GM18951 (cell line): ENCODE data around the gene TCF7L2.

ENCODE experiments used
- POLR2A ChIP-seq: IDR thresholded peaks from 4 replicates; pipeline ENCODE4 v1.6.1; 2011; ENCODE audit warnings: mild to moderate bottlenecking; ENCODE audit not compliant: insufficient read length, insufficient read depth; ENCODE audit errors: extremely low read depth
- in situ Hi-C: fragments of 300-500 bp; cut with MboI; formaldehyde crosslinking; loops from one replicate; pipeline ENCODE4 v1.12.0; 2022; ENCODE audit warnings: low sequenced_read_pairs, mixed read lengths, inconsistent platforms; ENCODE audit not compliant: unreplicated experiment

Gene TCF7L2

GRCh38 chr10:113179966-113180365 is 229.9 kb downstream of the TCF7L2 start:
- TF ChIP-seq POLR2A = no peak
- in situ Hi-C loops = no loop called here

GRCh38 chr10:113180401-113181154 is 230.5 kb downstream of the TCF7L2 start:
- no peak for TF ChIP-seq POLR2A
- in situ Hi-C loops = no loop called here

DNA sequence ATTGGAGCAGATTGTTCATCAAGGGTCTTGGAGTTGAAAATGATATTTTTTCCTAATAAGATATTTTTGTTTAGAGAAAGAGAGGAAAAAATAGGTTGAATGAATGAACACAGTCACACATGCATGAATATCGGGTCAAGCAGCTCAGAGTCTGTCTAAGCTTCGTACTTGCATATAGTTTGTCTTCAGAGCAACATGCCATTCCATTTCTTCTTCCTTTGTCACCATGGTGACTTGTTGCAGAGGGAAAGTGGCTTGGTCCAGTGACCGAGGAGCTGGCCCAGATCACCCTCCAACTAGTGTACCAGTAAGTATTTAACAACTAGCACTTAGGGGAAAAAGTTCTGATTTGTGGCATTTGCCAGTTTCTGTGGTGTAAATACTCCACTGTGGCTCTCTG is 232.1 kb downstream of the TCF7L2 start:
- in situ Hi-C loops = no loop called here

DNA sequence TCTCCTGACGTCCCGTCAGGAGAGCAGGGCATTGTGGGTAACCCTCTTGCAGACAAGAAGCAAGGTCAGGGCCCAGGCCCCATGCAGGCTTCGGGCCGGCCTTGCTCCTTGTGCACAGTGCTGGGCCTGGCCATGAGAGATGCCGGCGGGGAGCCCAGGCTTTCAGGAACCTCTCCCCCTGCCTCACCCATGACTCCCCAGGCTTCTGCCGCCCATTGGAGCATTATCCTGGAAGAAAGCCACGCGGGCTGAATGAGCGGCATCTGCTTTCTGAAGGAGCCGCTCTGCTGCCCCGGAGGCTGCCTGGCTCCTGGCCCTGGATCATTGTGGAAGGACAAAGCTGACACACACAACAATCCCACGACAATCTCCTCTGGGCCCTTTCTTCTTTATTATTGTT is 233.5 kb downstream of the TCF7L2 start:
- TF ChIP-seq POLR2A = no peak
- in situ Hi-C loops = no loop called here

More for the DNA sequence above, 232.1 kb downstream of the TCF7L2 start:
- no peak for TF ChIP-seq POLR2A

DNA sequence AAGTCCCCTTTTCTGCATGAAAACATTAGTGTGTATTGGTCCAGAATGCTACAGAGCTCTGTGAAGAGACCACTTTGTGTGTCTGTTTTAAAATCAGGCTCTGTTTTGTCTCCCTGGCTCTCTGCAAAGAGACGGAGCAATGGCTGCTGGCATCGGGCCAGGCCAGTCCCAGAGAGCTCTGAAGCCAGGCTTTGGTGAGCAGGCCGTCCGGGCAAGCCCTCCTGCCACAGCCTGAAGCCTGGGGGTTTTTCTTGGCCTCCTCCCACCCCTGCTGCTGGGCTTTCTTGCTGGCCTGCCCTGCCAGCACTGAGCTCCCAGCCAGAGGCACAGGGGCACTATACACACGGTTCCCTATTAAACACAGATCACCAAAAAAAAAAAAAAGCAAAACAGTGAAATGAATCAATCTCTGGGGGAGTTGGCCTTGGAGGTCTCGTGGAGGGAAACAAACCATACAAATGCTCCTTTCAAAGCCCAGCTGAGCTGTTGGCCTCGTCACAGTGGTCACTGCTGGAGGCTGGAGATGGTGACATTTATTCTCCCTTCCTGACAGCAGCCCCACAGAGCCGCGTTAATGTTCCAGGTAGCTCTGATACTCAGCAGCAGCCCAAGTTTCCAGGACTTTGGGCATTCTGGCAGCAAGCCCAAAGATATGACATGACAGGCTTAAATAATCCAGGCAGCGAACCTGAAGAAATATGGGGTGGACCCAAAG is 237.2 kb downstream of the TCF7L2 start:
- in situ Hi-C loops = no loop called here
- TF ChIP-seq POLR2A = no peak

DNA sequence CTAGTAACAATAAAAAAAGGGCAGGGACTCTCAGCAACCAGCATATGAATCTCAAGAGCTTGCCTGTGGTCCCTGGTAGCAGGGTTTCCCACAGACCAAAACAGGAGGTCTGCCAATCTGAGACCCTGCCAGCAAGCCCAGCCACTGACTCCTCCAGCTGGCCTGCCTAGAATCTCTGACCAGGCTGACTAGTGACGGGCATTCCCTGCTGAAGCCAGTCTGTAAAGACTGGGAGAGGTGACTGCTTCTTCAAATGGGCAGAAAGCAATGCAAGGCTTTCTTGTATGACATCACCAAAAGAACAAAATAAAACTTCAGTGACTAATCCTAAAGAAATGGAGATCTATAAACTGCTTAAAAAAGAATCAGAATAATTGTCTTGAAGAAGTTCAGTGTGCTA is 249.4 kb downstream of the TCF7L2 start:
- TF ChIP-seq POLR2A = no peak
- in situ Hi-C loops = no loop called here

GRCh38 chr10:113202011-113202410 is 252.0 kb downstream of the TCF7L2 start:
- TF ChIP-seq POLR2A = no peak
- in situ Hi-C loops = no loop called here

GRCh38 chr10:113207924-113208323 is 257.9 kb downstream of the TCF7L2 start:
- in situ Hi-C loops = no loop called here
- TF ChIP-seq POLR2A = no peak

- in situ Hi-C loops = no loop called here
- TF ChIP-seq POLR2A = no peak
These were observed 263.0 kb downstream of the TCF7L2 start for GRCh38 chr10:113213035-113213434.

DNA sequence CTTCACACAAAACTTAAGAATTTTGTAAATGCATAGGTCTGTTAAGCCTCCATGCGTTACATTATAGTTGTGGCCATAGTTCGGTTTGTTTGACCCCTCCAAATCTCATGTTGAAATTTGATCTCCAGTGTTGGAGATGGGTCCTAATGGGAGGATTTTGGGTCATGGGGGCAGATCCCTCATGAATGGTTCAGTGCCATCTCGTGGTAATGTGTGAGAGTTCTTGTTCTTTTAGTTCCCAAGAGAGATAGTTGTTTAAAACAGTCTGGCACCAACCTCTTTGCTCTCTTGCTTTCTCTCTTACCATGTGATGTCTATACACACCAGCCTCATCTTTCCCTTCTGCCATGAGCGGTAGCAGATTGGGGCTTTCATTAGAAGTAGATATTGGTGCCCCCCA is 264.3 kb downstream of the TCF7L2 start:
- in situ Hi-C loops = no loop called here
- no peak for TF ChIP-seq POLR2A

DNA sequence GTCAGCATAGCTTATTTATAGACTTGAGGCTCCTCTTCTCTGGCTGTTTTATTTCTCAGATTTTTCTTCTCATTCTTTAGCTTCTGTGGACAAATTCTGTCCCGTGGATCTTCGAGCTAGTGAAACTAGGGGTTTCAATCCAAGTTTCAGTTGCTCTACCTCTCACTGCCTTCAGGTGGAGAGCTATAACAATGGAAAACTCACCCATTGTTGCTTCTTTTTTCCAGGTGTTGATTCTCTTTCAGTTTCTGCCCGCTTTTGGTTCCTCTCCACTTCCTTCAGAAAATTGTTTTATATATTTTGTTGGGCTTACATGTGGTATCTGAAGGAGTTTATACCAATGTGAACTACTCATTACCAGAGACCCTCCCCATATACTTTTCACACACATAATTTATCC is 266.1 kb downstream of the TCF7L2 start:
- no peak for TF ChIP-seq POLR2A
- in situ Hi-C loops = no loop called here
